ENCODE results near the gene C2CD3. TPM values are rescaled to one million over a fixed set of nuclear protein-coding genes. Genes with fewer than 3 reads are reported as not detected.

The C2CD3 gene
- total and polyA plus RNA-seq, 10 of the 15 experiments (the other 5 are each of a cell fraction or from before 2014, with no cell fraction given), result 2.3 to 24.0 (median 16.3) TPM

- 68% methylated on average over 1 of the region's 1 CpG for WGBS (ENCODE audit: insufficient coverage, insufficient replicate concordance, low lambda C conversion rate, missing lambda C conversion rate)
These were observed 33.9 kb upstream of the C2CD3 start for GRCh38 chr11:74204701-74205100.

More at GRCh38 chr11:74204701-74205100, 33.9 kb upstream of the C2CD3 start:
- Histone ChIP-seq H3K79me2 (ENCODE audit: control insufficient read depth, insufficient read depth, low read length) (no peaks in the 10 kb centered on the region), H3K27ac (ENCODE audit: control insufficient read depth, insufficient read depth) (no peak overlapping the region), H3K9me3 (replicated peaks; ENCODE audit: control insufficient read depth, insufficient read depth, low read length) (no peaks in the 10 kb centered on the region), H2AFZ (ENCODE audit: control insufficient read depth, low read depth, low read length) (no peak overlapping the region), H4K20me1 (ENCODE audit: control insufficient read depth, insufficient read depth) (no peaks in the 10 kb centered on the region), H3K27me3 (replicated peaks in 1 of 2; ENCODE audit: control insufficient read depth in 2 of 2, insufficient read depth in 2 of 2, low read length in 1 of 2) (no peaks in the 10 kb centered on the region), H3K4me3 (no peak overlapping the region), H3K36me3 (ENCODE audit: control insufficient read depth in 2 of 2, insufficient read depth in 2 of 2, low read length in 1 of 2) (peaks cover 0 to 8% of the 10 kb centered on the region in 2 experiments; a peak in 2 of 4 replicates), H3K4me2 (ENCODE audit: control insufficient read depth, insufficient read depth) (no peak overlapping the region), H3K9ac (ENCODE audit: control insufficient read depth, insufficient read depth, low read length) (no peak overlapping the region), H3K4me1 (ENCODE audit: control insufficient read depth, insufficient read depth, low read length) (no peaks in the 10 kb centered on the region)
- no peak for DNase-seq (ENCODE audit: low read depth, low spot score)
- BruUV-seq (replicated peaks), result no TSS peak
- ATAC-seq, result no peak
- TF ChIP-seq, protein P1, sequence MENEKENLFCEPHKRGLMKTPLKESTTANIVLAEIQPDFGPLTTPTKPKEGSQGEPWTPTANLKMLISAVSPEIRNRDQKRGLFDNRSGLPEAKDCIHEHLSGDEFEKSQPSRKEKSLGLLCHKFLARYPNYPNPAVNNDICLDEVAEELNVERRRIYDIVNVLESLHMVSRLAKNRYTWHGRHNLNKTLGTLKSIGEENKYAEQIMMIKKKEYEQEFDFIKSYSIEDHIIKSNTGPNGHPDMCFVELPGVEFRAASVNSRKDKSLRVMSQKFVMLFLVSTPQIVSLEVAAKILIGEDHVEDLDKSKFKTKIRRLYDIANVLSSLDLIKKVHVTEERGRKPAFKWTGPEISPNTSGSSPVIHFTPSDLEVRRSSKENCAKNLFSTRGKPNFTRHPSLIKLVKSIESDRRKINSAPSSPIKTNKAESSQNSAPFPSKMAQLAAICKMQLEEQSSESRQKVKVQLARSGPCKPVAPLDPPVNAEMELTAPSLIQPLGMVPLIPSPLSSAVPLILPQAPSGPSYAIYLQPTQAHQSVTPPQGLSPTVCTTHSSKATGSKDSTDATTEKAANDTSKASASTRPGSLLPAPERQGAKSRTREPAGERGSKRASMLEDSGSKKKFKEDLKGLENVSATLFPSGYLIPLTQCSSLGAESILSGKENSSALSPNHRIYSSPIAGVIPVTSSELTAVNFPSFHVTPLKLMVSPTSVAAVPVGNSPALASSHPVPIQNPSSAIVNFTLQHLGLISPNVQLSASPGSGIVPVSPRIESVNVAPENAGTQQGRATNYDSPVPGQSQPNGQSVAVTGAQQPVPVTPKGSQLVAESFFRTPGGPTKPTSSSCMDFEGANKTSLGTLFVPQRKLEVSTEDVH (IDR thresholded peaks at IDR 0.05; ENCODE audit: low read depth, partially characterized antibody), result no peak
- TF ChIP-seq SP1 (IDR thresholded peaks at IDR 0.05; ENCODE audit: low read depth, low read length), result no peak
- TF ChIP-seq IKZF1 (conservative IDR thresholded peaks at IDR 0.05), result no peak
- TF ChIP-seq ZNF622 (IDR thresholded peaks at IDR 0.05), result no peak
- TF ChIP-seq, protein P2, sequence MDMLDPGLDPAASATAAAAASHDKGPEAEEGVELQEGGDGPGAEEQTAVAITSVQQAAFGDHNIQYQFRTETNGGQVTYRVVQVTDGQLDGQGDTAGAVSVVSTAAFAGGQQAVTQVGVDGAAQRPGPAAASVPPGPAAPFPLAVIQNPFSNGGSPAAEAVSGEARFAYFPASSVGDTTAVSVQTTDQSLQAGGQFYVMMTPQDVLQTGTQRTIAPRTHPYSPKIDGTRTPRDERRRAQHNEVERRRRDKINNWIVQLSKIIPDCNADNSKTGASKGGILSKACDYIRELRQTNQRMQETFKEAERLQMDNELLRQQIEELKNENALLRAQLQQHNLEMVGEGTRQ (IDR thresholded peaks at IDR 0.05; ENCODE audit: borderline replicate concordance, low read depth, low read length), result no peak
- TF ChIP-seq MEF2B (IDR thresholded peaks at IDR 0.05; ENCODE audit: partially characterized antibody, poor library complexity, severe bottlenecking), result no peak
- TF ChIP-seq CBX5 (IDR thresholded peaks at IDR 0.05; ENCODE audit: low read depth), result no peak
- TF ChIP-seq IKZF2 (IDR thresholded peaks at IDR 0.05), result no peak
- TF ChIP-seq HCFC1 (IDR thresholded peaks at IDR 0.05; ENCODE audit: low read length), result no peak
- TF ChIP-seq ZBTB4 (CRISPR knock-in tag; IDR thresholded peaks at IDR 0.05), result no peak
- no peak for TF ChIP-seq POLR2AphosphoS5 (IDR thresholded peaks at IDR 0.05; ENCODE audit: low read length)
- no peak for TF ChIP-seq CREM (IDR thresholded peaks at IDR 0.05; ENCODE audit: low read depth)
- RAD21 ChIA-PET (ENCODE audit: unreplicated experiment), result no interaction called here
- SMC1A ChIA-PET (ENCODE audit: uncharacterized antibody, unreplicated experiment), result interaction anchor here (1.4 kb wide), 1 partner anchor 24 kb away, joined by 3 read pairs; no protein-coding TSS in a partner anchor
- no peak for FAIRE-seq
- intact Hi-C loops (cut with micrococcal nuclease; ENCODE audit: unreplicated experiment) (no loop called here), in situ Hi-C loops (cut with MboI) (no loop called here)
- POLR2A ChIA-PET, result no interaction called here
- CTCF ChIA-PET, result no interaction called here
